OCI-LY7 (cell line): ENCODE data around the gene RXRB.

Source experiments
- CTCF ChIP-seq: fragments of 200-600 bp; sonication (generic); conservative IDR thresholded peaks from 2 replicates; pipeline ENCODE4 v1.5.1; 2014; ENCODE audit warnings: mild to moderate bottlenecking, antibody characterized with exemption, low read length, moderate library complexity, mixed read lengths
- EZH2phosphoT487 ChIP-seq: fragments of 200-600 bp; sonication (generic); IDR thresholded peaks from 2 replicates; pipeline ENCODE4 v1.6.1; 2018; ENCODE audit warnings: low read depth, borderline replicate concordance, mild to moderate bottlenecking, mixed run types, antibody characterized with exemption, low read length, moderate library complexity, mixed read lengths

- TF ChIP-seq CTCF (peak; percentile 93), EZH2phosphoT487 (no peak)
Measured at GRCh38 chr6:33161354-33162331, 38.8 kb downstream of the RXRB start.
